Measurements from ENCODE around the gene MCF2L. TPM values are rescaled to one million over a fixed set of nuclear protein-coding genes. Genes with fewer than 3 reads are reported as not detected.
"Not testable (repeated sequence)": the region's sequence is repeated elsewhere in the genome, so short reads cannot be mapped to it uniquely, and the experiment has no call there.

Gene MCF2L
- polyA plus RNA-seq (ENCODE audit: insufficient read depth in 1 of 5, insufficient read length in 5 of 5, low replicate concordance in 1 of 5) = 10 to 100 TPM; 22.2 to 33.9 (median 29.1) TPM
- long read RNA-seq, donor 1 = 0 reads
- long read RNA-seq, donor 2 = 0 reads
- long read RNA-seq, donor 3, partial matches to known transcripts = 0 of 1 reads
- long read RNA-seq, donor 3, other reads (novel, unspliced or antisense) = 0 of 1 reads
- long read RNA-seq, donor 4 = 0 reads
- long read RNA-seq, donor 5, partial matches to known transcripts = 0 of 1 reads
- long read RNA-seq, donor 5, other reads (novel, unspliced or antisense) = 0 of 1 reads
- long read RNA-seq, donor 6, full-length matches to known transcripts = 2 of 2 reads
- long read RNA-seq, donor 6, partial matches to known transcripts = 0 of 2 reads
- long read RNA-seq, donor 6, other reads (novel, unspliced or antisense) = 0 of 2 reads
- long read RNA-seq, donor 7, partial matches to known transcripts = 0 of 1 reads
- long read RNA-seq, donor 7, other reads (novel, unspliced or antisense) = 0 of 1 reads
- long read RNA-seq, donor 8 = 0 reads

- DNase-seq = peak; percentile 57 to 63
These were observed at the start of gene MCF2L for GRCh38 chr13:112968910-112969691. MCF2L (plus strand) TSS chr13:112969214; CDS start chr13:112969380, 166 bp downstream.

GRCh38 chr13:112923962-112924361 is 45.1 kb upstream of the MCF2L start:
- DNase-seq = no peak

- DNase-seq = no peak
These were observed 44.6 kb upstream of the MCF2L start for GRCh38 chr13:112924365-112924764.

- no peak for DNase-seq
These were observed 43.0 kb upstream of the MCF2L start for GRCh38 chr13:112926003-112926402.

- DNase-seq = no peak
These were observed 42.0 kb upstream of the MCF2L start for GRCh38 chr13:112926993-112927392.

GRCh38 chr13:112928020-112928971 is 40.7 kb upstream of the MCF2L start:
- peak; percentile 31 to 36 for DNase-seq

GRCh38 chr13:112928972-112929782 is 39.8 kb upstream of the MCF2L start:
- peak; percentile 45 to 52 for DNase-seq

GRCh38 chr13:112929783-112930055 is 39.3 kb upstream of the MCF2L start:
- peak in 1 of 2 donors; percentile 10 for DNase-seq

- DNase-seq = no peak
These were observed 38.8 kb upstream of the MCF2L start for GRCh38 chr13:112930192-112930591.

GRCh38 chr13:112931028-112931934 is 37.7 kb upstream of the MCF2L start:
- peak; percentile 18 to 33 for DNase-seq

GRCh38 chr13:112932971-112933370 is 36.0 kb upstream of the MCF2L start:
- no peak for DNase-seq

GRCh38 chr13:112933649-112934048 is 35.4 kb upstream of the MCF2L start:
- DNase-seq = no peak

GRCh38 chr13:112934078-112934477 is 34.9 kb upstream of the MCF2L start:
- DNase-seq = no peak

- no peak for DNase-seq
These were observed 30.3 kb upstream of the MCF2L start for GRCh38 chr13:112938680-112939079.

GRCh38 chr13:112940236-112940635 is 28.8 kb upstream of the MCF2L start:
- no peak for DNase-seq

- no peak for DNase-seq
These were observed 27.7 kb upstream of the MCF2L start for GRCh38 chr13:112941349-112941748.

GRCh38 chr13:112941765-112942164 is 27.2 kb upstream of the MCF2L start:
- DNase-seq = not testable (repeated sequence)

- peak; percentile 90 to 93 for DNase-seq
These were observed 26.2 kb upstream of the MCF2L start for GRCh38 chr13:112942689-112943308.
